ENCODE data around the gene CFHR4. TPM values are rescaled to one million over a fixed set of nuclear protein-coding genes. Genes with fewer than 3 reads are reported as not detected.
"Not testable (repeated sequence)": the region's sequence is repeated elsewhere in the genome, so short reads cannot be mapped to it uniquely, and the experiment has no call there.

The CFHR4 gene
- polyA plus RNA-seq, 1 donor from 2014 or later: not detected

GRCh38 chr1:196897158-196897828 lies 9.4 kb downstream of the CFHR4 start:
- Mint-ChIP-seq H3K36me3 (no peaks in the 10 kb centered on the region), H3K27ac (no peak overlapping the region), H3K4me3 (peak overlapping the region in 1 of 4 donors; percentile 28), H3K4me1 (no peaks in the 10 kb centered on the region), H3K27me3 (peaks cover 7% of the 10 kb centered on the region), H3K9me3 (peaks cover 0 to 3% (median 2%) of the 10 kb centered on the region in 3 donors)

GRCh38 chr1:196902344-196902743 lies 14.5 kb downstream of the CFHR4 start:
- H3K4me1 Mint-ChIP-seq: no peaks in the 10 kb centered on the region
- peaks cover 2% of the 10 kb centered on the region for H3K27me3 Mint-ChIP-seq
- H3K27ac Mint-ChIP-seq: no peak overlapping the region
- peaks cover 0 to 3% (median 2%) of the 10 kb centered on the region in 3 donors for H3K9me3 Mint-ChIP-seq
- H3K36me3 Mint-ChIP-seq: no peaks in the 10 kb centered on the region
- no peak overlapping the region for H3K4me3 Mint-ChIP-seq

GRCh38 chr1:196910215-196910614 lies 22.4 kb downstream of the CFHR4 start:
- H3K4me1 Mint-ChIP-seq: no peaks in the 10 kb centered on the region
- no peaks in the 10 kb centered on the region for H3K36me3 Mint-ChIP-seq
- no peak overlapping the region for H3K27ac Mint-ChIP-seq

GRCh38 chr1:196912283-196912682 lies 24.4 kb downstream of the CFHR4 start:
- not testable (repeated sequence) for H3K4me3 Mint-ChIP-seq, H3K27me3 Mint-ChIP-seq, H3K36me3 Mint-ChIP-seq, H3K4me1 Mint-ChIP-seq, H3K9me3 Mint-ChIP-seq, H3K27ac Mint-ChIP-seq

More at GRCh38 chr1:196910215-196910614, 22.4 kb downstream of the CFHR4 start:
- Mint-ChIP-seq H3K4me3 (no peak overlapping the region), H3K9me3 (no peaks in the 10 kb centered on the region), H3K27me3 (no peaks in the 10 kb centered on the region)

- H3K27me3 Mint-ChIP-seq, H3K36me3 Mint-ChIP-seq, H3K4me1 Mint-ChIP-seq, H3K9me3 Mint-ChIP-seq, H3K27ac Mint-ChIP-seq, H3K4me3 Mint-ChIP-seq: not testable (repeated sequence)
These were observed 39.0 kb downstream of the CFHR4 start for GRCh38 chr1:196926839-196927238.

- not testable (repeated sequence) for H3K27me3 Mint-ChIP-seq, H3K4me3 Mint-ChIP-seq, H3K27ac Mint-ChIP-seq, H3K36me3 Mint-ChIP-seq, H3K9me3 Mint-ChIP-seq, H3K4me1 Mint-ChIP-seq
These were observed 45.0 kb downstream of the CFHR4 start for GRCh38 chr1:196932853-196933252.

- Mint-ChIP-seq H3K27me3 (no peaks in the 10 kb centered on the region), H3K36me3 (no peaks in the 10 kb centered on the region), H3K4me1 (no peaks in the 10 kb centered on the region), H3K4me3 (no peak overlapping the region), H3K27ac (no peak overlapping the region), H3K9me3 (peaks cover 0 to 9% (median 0%) of the 10 kb centered on the region in 3 donors)
These were observed 45.8 kb downstream of the CFHR4 start for GRCh38 chr1:196933531-196934189.

GRCh38 chr1:196941474-196941873 lies 53.6 kb downstream of the CFHR4 start:
- not testable (repeated sequence) for H3K9me3 Mint-ChIP-seq, H3K27me3 Mint-ChIP-seq, H3K36me3 Mint-ChIP-seq, H3K4me1 Mint-ChIP-seq, H3K27ac Mint-ChIP-seq, H3K4me3 Mint-ChIP-seq

GRCh38 chr1:196943568-196943967 lies 55.7 kb downstream of the CFHR4 start, which contains the start of gene CFHR2:
Gene CFHR2 (plus strand): TSS chr1:196943738. CDS start chr1:196943881, 143 bp downstream.
- H3K4me3 Mint-ChIP-seq, H3K9me3 Mint-ChIP-seq, H3K27ac Mint-ChIP-seq, H3K27me3 Mint-ChIP-seq, H3K4me1 Mint-ChIP-seq, H3K36me3 Mint-ChIP-seq: not testable (repeated sequence)

GRCh38 chr1:196951711-196952394 lies 64.0 kb downstream of the CFHR4 start:
- Mint-ChIP-seq H3K27ac (no peak overlapping the region), H3K36me3 (no peaks in the 10 kb centered on the region), H3K4me3 (no peak overlapping the region), H3K4me1 (no peaks in the 10 kb centered on the region), H3K27me3 (no peaks in the 10 kb centered on the region), H3K9me3 (peaks cover 0 to 12% (median 0%) of the 10 kb centered on the region in 3 donors)

GRCh38 chr1:196954778-196955177 lies 66.9 kb downstream of the CFHR4 start:
- H3K4me1 Mint-ChIP-seq: no peaks in the 10 kb centered on the region
- H3K9me3 Mint-ChIP-seq: peaks cover 0 to 12% (median 0%) of the 10 kb centered on the region in 3 donors
- H3K27me3 Mint-ChIP-seq: no peaks in the 10 kb centered on the region
- no peak overlapping the region for H3K27ac Mint-ChIP-seq
- no peaks in the 10 kb centered on the region for H3K36me3 Mint-ChIP-seq
- no peak overlapping the region for H3K4me3 Mint-ChIP-seq

- no peaks in the 10 kb centered on the region for H3K4me1 Mint-ChIP-seq
- H3K36me3 Mint-ChIP-seq: no peaks in the 10 kb centered on the region
- H3K27ac Mint-ChIP-seq: no peak overlapping the region
- no peak overlapping the region for H3K4me3 Mint-ChIP-seq
- peaks cover 0 to 12% (median 1%) of the 10 kb centered on the region in 3 donors for H3K9me3 Mint-ChIP-seq
- H3K27me3 Mint-ChIP-seq: no peaks in the 10 kb centered on the region
These were observed 68.1 kb downstream of the CFHR4 start for GRCh38 chr1:196955926-196956325.

GRCh38 chr1:196960854-196961253 lies 73.0 kb downstream of the CFHR4 start:
- peaks cover 0 to 7% (median 1%) of the 10 kb centered on the region in 3 donors for H3K9me3 Mint-ChIP-seq
- H3K4me1 Mint-ChIP-seq: no peaks in the 10 kb centered on the region
- no peaks in the 10 kb centered on the region for H3K36me3 Mint-ChIP-seq
- no peak overlapping the region for H3K27ac Mint-ChIP-seq
- H3K4me3 Mint-ChIP-seq: no peak overlapping the region
- no peaks in the 10 kb centered on the region for H3K27me3 Mint-ChIP-seq
